Osteocyte (in vitro differentiated cells): ENCODE measurements around the gene ZNF415. TPM values are rescaled to one million over a fixed set of nuclear protein-coding genes. Genes with fewer than 3 reads are reported as not detected.
"Not testable (repeated sequence)": the region's sequence is repeated elsewhere in the genome, so short reads cannot be mapped to it uniquely, and the experiment has no call there.

ENCODE experiments used
- DNase-seq: peaks from one replicate; pipeline ENCODE4 v3.0.0; 2021; ENCODE audit warnings: mixed read lengths; ENCODE audit not compliant: unreplicated experiment; ENCODE audit errors: extremely low spot score
- H3K27ac Mint-ChIP-seq: one replicate; pipeline ENCODE4 v1.8.0; 2021; ENCODE audit warnings: mild to moderate bottlenecking, mixed read lengths; ENCODE audit not compliant: unreplicated experiment
- H3K27me3 Mint-ChIP-seq: one replicate; pipeline ENCODE4 v1.8.0; 2021; ENCODE audit warnings: mixed read lengths; ENCODE audit not compliant: unreplicated experiment
- H3K36me3 Mint-ChIP-seq: one replicate; pipeline ENCODE4 v1.8.0; 2021; ENCODE audit warnings: mixed read lengths; ENCODE audit not compliant: unreplicated experiment
- H3K4me1 Mint-ChIP-seq: one replicate; pipeline ENCODE4 v1.8.0; 2021; ENCODE audit warnings: mixed read lengths; ENCODE audit not compliant: unreplicated experiment
- H3K4me3 Mint-ChIP-seq: one replicate; pipeline ENCODE4 v1.8.0; 2021; ENCODE audit warnings: mild to moderate bottlenecking, moderate library complexity, mixed read lengths; ENCODE audit not compliant: unreplicated experiment
- H3K9me3 Mint-ChIP-seq: one replicate; pipeline ENCODE4 v1.8.0; 2021; ENCODE audit warnings: mixed read lengths; ENCODE audit not compliant: unreplicated experiment
- CTCF ChIP-seq: fragments of 200-600 bp; sonication (generic); IDR thresholded peaks from 2 replicates; pipeline ENCODE4 v1.5.0; 2021; ENCODE audit warnings: antibody characterized with exemption, mild to moderate bottlenecking, moderate library complexity
- total RNA-seq: library from RNA; stranded (reverse); gene quantifications from 2 replicates; pipeline ENCODE4 v1.2.1, GENCODE V29; 2021

The ZNF415 gene
- total RNA-seq, 1 donor from 2014 or later: 10.6 TPM

- H3K27me3 Mint-ChIP-seq: no peaks in the 10 kb centered on the region
- H3K4me3 Mint-ChIP-seq: no peak overlapping the region
Observed at GRCh38 chr19:53130506-53130905, 2.2 kb downstream of the ZNF415 start.

GRCh38 chr19:53126733-53127526 lies 5.8 kb downstream of the ZNF415 start:
- not testable (repeated sequence) for H3K9me3 Mint-ChIP-seq, H3K4me3 Mint-ChIP-seq, DNase-seq, H3K27ac Mint-ChIP-seq, H3K27me3 Mint-ChIP-seq
- Mint-ChIP-seq H3K4me1 (peaks cover 11% of the 10 kb centered on the region), H3K36me3 (peaks cover 17% of the 10 kb centered on the region)

More at GRCh38 chr19:53130506-53130905, 2.2 kb downstream of the ZNF415 start:
- Mint-ChIP-seq H3K27ac (no peak overlapping the region), H3K4me1 (peaks cover 21% of the 10 kb centered on the region), H3K9me3 (peaks cover 6% of the 10 kb centered on the region), H3K36me3 (peaks cover 7% of the 10 kb centered on the region)
- no peak for DNase-seq
- no peak for TF ChIP-seq CTCF

- Mint-ChIP-seq H3K36me3 (peaks cover 29% of the 10 kb centered on the region), H3K4me1 (no peaks in the 10 kb centered on the region), H3K9me3 (peaks cover 18% of the 10 kb centered on the region), H3K27ac (no peak overlapping the region), H3K27me3 (no peaks in the 10 kb centered on the region), H3K4me3 (no peak overlapping the region)
- no peak for TF ChIP-seq CTCF
- DNase-seq: no peak
Observed at GRCh38 chr19:53123400-53123799, 9.3 kb downstream of the ZNF415 start.

GRCh38 chr19:53112286-53112685 lies 20.4 kb downstream of the ZNF415 start:
- H3K36me3 Mint-ChIP-seq: peaks cover 75% of the 10 kb centered on the region
- no peaks in the 10 kb centered on the region for H3K4me1 Mint-ChIP-seq
- H3K9me3 Mint-ChIP-seq: peaks cover 48% of the 10 kb centered on the region

GRCh38 chr19:53109527-53109926 lies 23.2 kb downstream of the ZNF415 start:
- Mint-ChIP-seq H3K9me3 (peaks cover 33% of the 10 kb centered on the region), H3K27ac (no peak overlapping the region), H3K27me3 (no peaks in the 10 kb centered on the region), H3K4me1 (no peaks in the 10 kb centered on the region), H3K4me3 (no peak overlapping the region), H3K36me3 (peaks cover 48% of the 10 kb centered on the region)
- TF ChIP-seq CTCF: no peak
- DNase-seq: no peak

More at GRCh38 chr19:53112286-53112685, 20.4 kb downstream of the ZNF415 start:
- Mint-ChIP-seq H3K27ac (no peak overlapping the region), H3K27me3 (no peaks in the 10 kb centered on the region), H3K4me3 (no peak overlapping the region)
- no peak for DNase-seq
- TF ChIP-seq CTCF: no peak
